Sigmoid colon (tissue), 7 donors: ENCODE results near the gene CAMTA1. TPM values are rescaled to one million over a fixed set of nuclear protein-coding genes. Genes with fewer than 3 reads are reported as not detected.

Experiments used
- DNase-seq: peaks from one replicate; pipeline ENCODE4 v3.0.0-alpha.2; 2019
- H3K27ac ChIP-seq, 4 donors: fragments of 200-600 bp; sonication (generic); one replicate each; pipeline ENCODE4 v1.5.1; 2016 to 2019; ENCODE audit warnings: mild to moderate bottlenecking in 1 of 4
- H3K27me3 ChIP-seq, 3 donors: fragments of 200-600 bp; sonication (generic); one replicate each; pipeline ENCODE4 v1.5.1; 2019; ENCODE audit warnings: mild to moderate bottlenecking in 1 of 3
- H3K36me3 ChIP-seq, 4 donors: fragments of 200-600 bp; sonication (generic); one replicate each; pipeline ENCODE4 v1.5.1; 2016 to 2019
- H3K4me1 ChIP-seq, 4 donors: fragments of 200-600 bp; sonication (generic); one replicate each; pipeline ENCODE4 v1.5.1; 2017 to 2019
- H3K4me3 ChIP-seq, 4 donors: fragments of 200-600 bp; sonication (generic); one replicate each; pipeline ENCODE4 v1.5.1; 2017 to 2019; ENCODE audit warnings: mild to moderate bottlenecking in 2 of 4, moderate library complexity in 1 of 4
- H3K9me3 ChIP-seq, 4 donors: fragments of 200-600 bp in 3 of 4; sonication (generic) in 3 of 4; one replicate each; pipeline versions ENCODE4 v1.5.1 to v1.6.1; 2013 to 2019
- CTCF ChIP-seq, 4 experiments: fragments of 450-650 bp in 3 of 4; fragments of 200-600 bp in 1 of 4; IDR thresholded peaks; one replicate each; pipeline ENCODE4 v1.5.1; 2016 to 2019; ENCODE audit warnings: antibody characterized with exemption in 4 of 4, mild to moderate bottlenecking in 3 of 4, moderate library complexity in 2 of 4
- EP300 ChIP-seq, 4 donors: sonication (generic); formaldehyde crosslinking; IDR thresholded peaks; one replicate each; pipeline ENCODE4 v1.6.1; 2017; ENCODE audit warnings: antibody characterized with exemption in 4 of 4
- POLR2A ChIP-seq, 2 donors: fragments of 450-650 bp; IDR thresholded peaks; one replicate each; pipeline ENCODE4 v1.6.1; 2016; ENCODE audit warnings: antibody characterized with exemption in 2 of 2, mild to moderate bottlenecking in 2 of 2, moderate library complexity in 2 of 2
- POLR2AphosphoS5 ChIP-seq, 4 donors: sonication (generic); formaldehyde crosslinking; IDR thresholded peaks; one replicate each; pipeline ENCODE4 v1.6.1; 2017; ENCODE audit warnings: antibody characterized with exemption in 4 of 4
- WGBS, 2 donors: extraction: QIAGEN DNeasy Blood & Tissue Kit; methylation state at CpG; one replicate each; pipeline ENCODE4 v1.1.7; 2013; 5-methylcytosine and 5-hydroxymethylcytosine counted together
- intact Hi-C: fragments of 100-400 bp; cut with DNase I; formaldehyde crosslinking; loops from one replicate; pipeline ENCODE4 v1.15.1; 2023
- polyA plus RNA-seq, 3 donors: library from polyadenylated mRNA; stranded (reverse); fragments of 200-250 nt; gene quantifications; one replicate each; pipeline ENCODE4 v1.2.3, GENCODE V29; 2013
- total RNA-seq, 4 donors: library from RNA; depleted of rRNA; stranded (reverse); fragments of >200 nt; gene quantifications; one replicate each; pipeline ENCODE4 v1.1.0, GENCODE V29; 2016
- donor health status: healthy with polysubstance abuse.
- donor health status: Bipolar disorder and iron deficiency.
- donor health status: healthy.

The CAMTA1 gene
- total and polyA plus RNA-seq, 7 donors = 97.9 to 196 (median 177) TPM

DNA sequence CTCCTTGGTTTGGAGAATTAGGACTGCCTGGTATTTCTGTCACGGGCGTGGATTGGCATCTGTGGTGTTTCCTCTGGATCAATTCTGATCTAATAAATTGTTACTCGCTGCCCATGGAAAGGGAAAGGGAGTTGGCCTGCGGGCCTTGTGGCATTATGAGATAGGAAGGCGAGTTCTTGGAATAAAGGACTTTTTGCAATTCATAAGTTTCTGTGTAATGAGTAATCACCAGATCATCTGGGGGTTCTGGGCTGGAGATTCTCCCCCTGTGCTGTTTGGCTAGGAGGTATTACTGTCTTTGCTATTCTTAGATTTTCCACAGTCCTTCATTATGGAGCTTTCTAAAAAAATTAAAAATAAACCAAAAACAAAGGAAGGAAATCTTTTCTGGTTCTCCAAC lies 315.9 kb downstream of the CAMTA1 start:
- Histone ChIP-seq H3K27me3 (peaks cover 0 to 44% (median 9%) of the 10 kb centered on the region in 3 donors), H3K27ac (no peak overlapping the region), H3K4me1 (no peaks in the 10 kb centered on the region), H3K36me3 (no peaks in the 10 kb centered on the region), H3K4me3 (no peak overlapping the region), H3K9me3 (no peaks in the 10 kb centered on the region)
- TF ChIP-seq POLR2AphosphoS5 (IDR thresholded peaks at IDR 0.05) = no peak
- TF ChIP-seq EP300 (IDR thresholded peaks at IDR 0.05) = no peak
- no peak for TF ChIP-seq CTCF (IDR thresholded peaks at IDR 0.05)
- TF ChIP-seq POLR2A (IDR thresholded peaks at IDR 0.05) = no peak
- WGBS, 2 donors = 83 to 87% methylated on average over 5 of the region's 5 CpGs
- intact Hi-C loops = no loop called here
- no peak for DNase-seq

- H3K27me3 ChIP-seq = peaks cover 0 to 28% (median 9%) of the 10 kb centered on the region in 3 donors
- no peaks in the 10 kb centered on the region for H3K4me1 ChIP-seq
- DNase-seq = no peak
- TF ChIP-seq CTCF (IDR thresholded peaks at IDR 0.05) = no peak
- no peak for TF ChIP-seq EP300 (IDR thresholded peaks at IDR 0.05)
- TF ChIP-seq POLR2A (IDR thresholded peaks at IDR 0.05) = no peak
- no peak for TF ChIP-seq POLR2AphosphoS5 (IDR thresholded peaks at IDR 0.05)
- H3K9me3 ChIP-seq = no peaks in the 10 kb centered on the region
- no peak overlapping the region for H3K4me3 ChIP-seq
- WGBS, 2 donors = 90 to 95% methylated on average over 7 of the region's 7 CpGs
- intact Hi-C loops = no loop called here
- no peaks in the 10 kb centered on the region for H3K36me3 ChIP-seq
- H3K27ac ChIP-seq = no peak overlapping the region
These were observed 318.1 kb downstream of the CAMTA1 start for GRCh38 chr1:7103361-7103782.

DNA sequence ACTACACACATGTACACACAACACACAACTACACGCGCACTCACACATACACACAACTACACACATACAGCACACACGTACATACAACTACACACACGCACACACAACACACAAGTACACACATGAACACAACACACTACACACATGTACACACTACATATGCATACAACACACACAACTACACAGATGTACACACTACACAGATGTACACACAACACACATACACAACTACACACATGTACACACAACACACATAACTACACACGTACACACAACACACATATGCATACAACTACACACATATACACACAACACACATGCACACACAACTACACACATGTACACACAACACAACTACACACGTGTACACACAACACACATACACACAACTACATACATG lies 318.6 kb downstream of the CAMTA1 start:
- intact Hi-C loops = no loop called here
- Histone ChIP-seq H3K4me1 (no peaks in the 10 kb centered on the region), H3K27ac (no peak overlapping the region), H3K4me3 (no peak overlapping the region), H3K9me3 (no peaks in the 10 kb centered on the region), H3K36me3 (no peaks in the 10 kb centered on the region), H3K27me3 (peaks cover 0 to 23% (median 8%) of the 10 kb centered on the region in 3 donors)
- WGBS, 2 donors = 73 to 86% methylated on average over 6 of the region's 6 CpGs
- DNase-seq = no peak
- TF ChIP-seq POLR2AphosphoS5 (IDR thresholded peaks at IDR 0.05) = no peak
- no peak for TF ChIP-seq POLR2A (IDR thresholded peaks at IDR 0.05)
- no peak for TF ChIP-seq EP300 (IDR thresholded peaks at IDR 0.05)
- no peak for TF ChIP-seq CTCF (IDR thresholded peaks at IDR 0.05)

- no peaks in the 10 kb centered on the region for H3K4me1 ChIP-seq
- no peak overlapping the region for H3K4me3 ChIP-seq
- peaks cover 0 to 18% (median 3%) of the 10 kb centered on the region in 3 donors for H3K27me3 ChIP-seq
- intact Hi-C loops = no loop called here
- DNase-seq = no peak
- no peak for TF ChIP-seq EP300 (IDR thresholded peaks at IDR 0.05)
- no peak overlapping the region for H3K27ac ChIP-seq
- no peaks in the 10 kb centered on the region for H3K36me3 ChIP-seq
- 39 to 40% methylated on average over 2 of the region's 2 CpGs for WGBS, 2 donors
- H3K9me3 ChIP-seq = no peaks in the 10 kb centered on the region
These were observed 319.1 kb downstream of the CAMTA1 start for GRCh38 chr1:7104339-7104738.

DNA sequence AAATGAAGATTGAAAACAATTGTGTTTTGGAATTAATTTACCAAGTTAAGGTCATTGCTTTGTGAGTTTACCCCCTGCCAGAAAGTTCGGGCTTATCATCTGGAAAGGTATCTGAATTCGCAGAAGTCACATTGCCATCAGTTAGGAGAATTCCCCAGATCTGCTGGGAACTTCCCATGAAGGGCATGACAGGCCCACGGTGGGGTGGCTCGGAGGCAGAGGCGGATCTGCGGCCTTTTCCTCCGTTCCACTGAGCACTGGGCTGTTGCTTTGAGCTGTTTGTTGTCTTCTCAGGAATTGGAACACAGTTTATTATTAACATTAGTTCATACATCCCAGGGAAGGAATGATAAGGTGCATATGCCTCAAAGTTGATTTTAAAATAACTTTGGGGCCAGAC lies 320.0 kb downstream of the CAMTA1 start:
- 78 to 79% methylated on average over 7 of the region's 7 CpGs for WGBS, 2 donors
- Histone ChIP-seq H3K27me3 (peaks cover 0 to 9% (median 0%) of the 10 kb centered on the region in 3 donors), H3K4me3 (no peak overlapping the region), H3K27ac (no peak overlapping the region), H3K9me3 (no peaks in the 10 kb centered on the region), H3K36me3 (no peaks in the 10 kb centered on the region), H3K4me1 (no peaks in the 10 kb centered on the region)
- no peak for TF ChIP-seq POLR2AphosphoS5 (IDR thresholded peaks at IDR 0.05)
- DNase-seq = no peak
- intact Hi-C loops = no loop called here

DNA sequence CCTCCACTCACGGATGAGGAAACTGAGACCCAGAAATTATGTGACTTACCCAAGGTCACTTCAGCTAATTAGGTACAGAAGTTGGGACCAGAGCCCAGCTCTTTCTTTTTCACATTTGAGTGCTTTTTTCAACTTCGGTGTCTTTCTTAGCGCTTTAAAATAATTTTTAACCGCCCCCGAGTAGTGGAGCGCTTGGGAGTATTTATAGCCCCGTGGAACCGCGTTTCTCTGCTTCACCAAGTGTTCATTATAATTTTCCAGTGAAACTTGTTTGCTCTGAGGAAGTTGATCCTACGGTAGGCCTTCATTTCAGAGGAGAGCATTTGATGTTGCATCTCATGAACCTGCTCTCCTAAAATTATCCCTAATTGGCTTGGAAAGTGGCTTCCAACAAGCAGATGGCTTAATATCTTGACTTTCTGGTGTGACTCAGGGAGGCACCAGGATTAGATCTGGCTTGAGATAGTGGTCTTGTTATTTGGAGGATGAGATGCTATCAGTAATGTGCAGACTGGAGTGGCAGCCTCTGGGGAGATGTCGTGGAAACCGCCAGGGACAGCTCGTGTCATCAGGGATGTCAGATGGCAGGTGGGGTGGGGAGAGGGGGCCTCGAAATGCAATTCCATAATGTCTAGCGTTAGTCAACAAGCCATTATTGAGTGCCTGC lies 321.3 kb downstream of the CAMTA1 start:
- H3K27me3 ChIP-seq = peaks cover 0 to 3% (median 0%) of the 10 kb centered on the region in 3 donors
- no peaks in the 10 kb centered on the region for H3K9me3 ChIP-seq
- H3K4me3 ChIP-seq = no peak overlapping the region
- DNase-seq = no peak
- no peak overlapping the region for H3K27ac ChIP-seq
- no peaks in the 10 kb centered on the region for H3K4me1 ChIP-seq
- H3K36me3 ChIP-seq = no peaks in the 10 kb centered on the region
- intact Hi-C loops = no loop called here
- WGBS, 2 donors = 80 to 82% methylated on average over 15 of the region's 15 CpGs
- TF ChIP-seq CTCF (IDR thresholded peaks at IDR 0.05) (no peak), POLR2AphosphoS5 (IDR thresholded peaks at IDR 0.05) (no peak), POLR2A (IDR thresholded peaks at IDR 0.05) (no peak), EP300 (IDR thresholded peaks at IDR 0.05) (no peak)
